OCI-LY7 (cell line): Measurements from ENCODE around the gene ZNF705A.
"Not testable (repeated sequence)": the region's sequence is repeated elsewhere in the genome, so short reads cannot be mapped to it uniquely, and the experiment has no call there.

Experiments
- EZH2phosphoT487 ChIP-seq: fragments of 200-600 bp; sonication (generic); IDR thresholded peaks from 2 replicates; pipeline ENCODE4 v1.6.1; 2018; ENCODE audit warnings: low read depth, borderline replicate concordance, mild to moderate bottlenecking, mixed run types, antibody characterized with exemption, low read length, moderate library complexity, mixed read lengths
- TF ChIP-seq, protein P1 (sequence below): fragments of 200-600 bp; sonication (generic); conservative IDR thresholded peaks from 2 replicates; pipeline ENCODE4 v1.5.1; 2014; ENCODE audit warnings: mild to moderate bottlenecking, antibody characterized with exemption, low read length, moderate library complexity, mixed read lengths

DNA sequence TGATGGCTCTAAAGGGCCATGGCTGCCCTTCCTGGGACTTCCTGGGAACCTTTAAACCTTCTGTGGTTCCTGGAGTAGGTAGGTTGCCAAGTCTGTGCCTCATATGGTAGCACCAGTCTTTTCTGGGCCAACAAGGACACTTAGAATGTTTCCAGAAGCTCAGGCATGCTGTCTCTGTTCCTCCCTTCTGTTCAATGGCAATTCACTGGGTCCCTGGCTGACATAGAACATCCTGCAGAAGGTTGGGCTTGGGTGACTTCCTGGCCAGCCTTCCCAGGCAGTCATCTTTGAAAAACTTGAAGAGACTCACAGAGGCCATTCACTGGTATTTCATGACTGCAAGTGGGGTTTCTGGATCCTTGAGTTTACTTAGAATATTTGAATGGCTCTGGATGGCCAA, 24.5 kb downstream of the ZNF705A start:
- TF ChIP-seq, protein P1, sequence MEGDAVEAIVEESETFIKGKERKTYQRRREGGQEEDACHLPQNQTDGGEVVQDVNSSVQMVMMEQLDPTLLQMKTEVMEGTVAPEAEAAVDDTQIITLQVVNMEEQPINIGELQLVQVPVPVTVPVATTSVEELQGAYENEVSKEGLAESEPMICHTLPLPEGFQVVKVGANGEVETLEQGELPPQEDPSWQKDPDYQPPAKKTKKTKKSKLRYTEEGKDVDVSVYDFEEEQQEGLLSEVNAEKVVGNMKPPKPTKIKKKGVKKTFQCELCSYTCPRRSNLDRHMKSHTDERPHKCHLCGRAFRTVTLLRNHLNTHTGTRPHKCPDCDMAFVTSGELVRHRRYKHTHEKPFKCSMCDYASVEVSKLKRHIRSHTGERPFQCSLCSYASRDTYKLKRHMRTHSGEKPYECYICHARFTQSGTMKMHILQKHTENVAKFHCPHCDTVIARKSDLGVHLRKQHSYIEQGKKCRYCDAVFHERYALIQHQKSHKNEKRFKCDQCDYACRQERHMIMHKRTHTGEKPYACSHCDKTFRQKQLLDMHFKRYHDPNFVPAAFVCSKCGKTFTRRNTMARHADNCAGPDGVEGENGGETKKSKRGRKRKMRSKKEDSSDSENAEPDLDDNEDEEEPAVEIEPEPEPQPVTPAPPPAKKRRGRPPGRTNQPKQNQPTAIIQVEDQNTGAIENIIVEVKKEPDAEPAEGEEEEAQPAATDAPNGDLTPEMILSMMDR = not testable (repeated sequence)
- TF ChIP-seq EZH2phosphoT487 = not testable (repeated sequence)
